Measurements from ENCODE around the gene RNF187. TPM values are rescaled to one million over a fixed set of nuclear protein-coding genes. Genes with fewer than 3 reads are reported as not detected.

The RNF187 gene
- total RNA-seq, 1 donor from 2014 or later: 153 TPM

DNA sequence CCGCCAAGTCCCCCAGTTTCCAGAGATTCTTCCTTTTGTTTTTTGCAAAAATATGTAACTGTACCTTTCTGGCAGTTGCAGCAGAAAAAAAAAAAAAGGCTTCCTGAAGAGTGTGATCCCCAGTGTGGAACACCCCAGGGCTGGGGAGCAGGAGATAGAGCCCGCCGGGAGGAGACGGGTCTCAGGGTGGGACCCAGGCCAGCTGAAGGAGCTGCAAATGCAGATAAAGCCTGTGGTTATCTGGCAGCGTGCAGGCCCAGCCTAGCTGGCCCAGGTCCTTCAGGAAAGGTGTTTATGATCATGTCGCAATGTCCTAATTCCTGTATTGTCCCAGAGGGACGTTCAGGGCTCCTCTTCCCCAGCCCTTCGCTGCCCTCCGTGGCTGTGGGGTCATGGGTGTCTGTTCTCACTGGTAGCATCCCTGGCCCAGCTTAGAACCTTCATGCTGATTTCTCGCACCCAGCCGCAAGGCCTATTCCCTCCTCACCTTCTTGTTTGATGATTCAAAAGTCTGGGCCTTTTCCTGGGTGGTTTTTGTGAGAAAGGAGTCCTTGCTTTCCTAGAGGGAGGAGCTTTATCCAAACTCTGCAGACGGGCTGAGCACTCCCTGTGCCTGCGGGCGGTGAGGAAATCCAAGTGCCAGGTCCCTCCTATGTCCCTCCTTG, 26.2 kb downstream of the RNF187 start:
- no peaks in the 10 kb centered on the region for H3K9me3 Mint-ChIP-seq (ENCODE audit: unreplicated experiment)
- no peaks in the 10 kb centered on the region for H3K36me3 Mint-ChIP-seq (ENCODE audit: low read depth, unreplicated experiment)
- DNase-seq (ENCODE audit: low spot score): no peak
- TF ChIP-seq, protein P1, sequence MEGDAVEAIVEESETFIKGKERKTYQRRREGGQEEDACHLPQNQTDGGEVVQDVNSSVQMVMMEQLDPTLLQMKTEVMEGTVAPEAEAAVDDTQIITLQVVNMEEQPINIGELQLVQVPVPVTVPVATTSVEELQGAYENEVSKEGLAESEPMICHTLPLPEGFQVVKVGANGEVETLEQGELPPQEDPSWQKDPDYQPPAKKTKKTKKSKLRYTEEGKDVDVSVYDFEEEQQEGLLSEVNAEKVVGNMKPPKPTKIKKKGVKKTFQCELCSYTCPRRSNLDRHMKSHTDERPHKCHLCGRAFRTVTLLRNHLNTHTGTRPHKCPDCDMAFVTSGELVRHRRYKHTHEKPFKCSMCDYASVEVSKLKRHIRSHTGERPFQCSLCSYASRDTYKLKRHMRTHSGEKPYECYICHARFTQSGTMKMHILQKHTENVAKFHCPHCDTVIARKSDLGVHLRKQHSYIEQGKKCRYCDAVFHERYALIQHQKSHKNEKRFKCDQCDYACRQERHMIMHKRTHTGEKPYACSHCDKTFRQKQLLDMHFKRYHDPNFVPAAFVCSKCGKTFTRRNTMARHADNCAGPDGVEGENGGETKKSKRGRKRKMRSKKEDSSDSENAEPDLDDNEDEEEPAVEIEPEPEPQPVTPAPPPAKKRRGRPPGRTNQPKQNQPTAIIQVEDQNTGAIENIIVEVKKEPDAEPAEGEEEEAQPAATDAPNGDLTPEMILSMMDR (IDR thresholded peaks at IDR 0.05; ENCODE audit: unreplicated experiment): no peak
- H3K4me1 Mint-ChIP-seq (ENCODE audit: unreplicated experiment): peaks cover 4% of the 10 kb centered on the region
- no peak overlapping the region for H3K4me3 Mint-ChIP-seq (ENCODE audit: unreplicated experiment)
- peaks cover 17% of the 10 kb centered on the region for H3K27me3 Mint-ChIP-seq (ENCODE audit: unreplicated experiment)
- no peak overlapping the region for H3K27ac Mint-ChIP-seq (ENCODE audit: unreplicated experiment)

DNA sequence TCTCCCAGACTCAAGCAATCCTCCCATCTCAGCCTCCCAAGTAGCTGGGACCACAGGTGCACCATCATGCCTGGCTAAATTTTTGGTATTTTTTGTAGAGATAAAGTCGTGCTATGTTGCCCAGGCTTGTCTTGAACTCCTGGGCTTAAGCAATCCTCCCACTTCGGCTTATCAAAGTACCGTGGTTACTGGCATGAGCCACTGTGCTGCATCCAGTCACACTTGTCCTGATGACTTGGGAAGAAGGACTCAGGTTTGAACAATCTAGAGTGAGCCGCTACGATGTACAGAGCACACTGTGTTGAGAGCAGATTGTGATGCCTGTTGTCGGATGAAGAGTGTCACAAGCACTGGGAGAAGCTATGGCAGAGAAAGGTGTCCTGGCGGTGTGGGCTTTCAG, 27.2 kb downstream of the RNF187 start:
- Mint-ChIP-seq H3K27me3 (ENCODE audit: unreplicated experiment) (peaks cover 12% of the 10 kb centered on the region), H3K36me3 (ENCODE audit: low read depth, unreplicated experiment) (no peaks in the 10 kb centered on the region), H3K9me3 (ENCODE audit: unreplicated experiment) (no peaks in the 10 kb centered on the region), H3K4me1 (ENCODE audit: unreplicated experiment) (peaks cover 4% of the 10 kb centered on the region), H3K27ac (ENCODE audit: unreplicated experiment) (no peak overlapping the region), H3K4me3 (ENCODE audit: unreplicated experiment) (no peak overlapping the region)
- DNase-seq (ENCODE audit: low spot score): no peak
- TF ChIP-seq, protein P1 (IDR thresholded peaks at IDR 0.05; ENCODE audit: unreplicated experiment): no peak

DNA sequence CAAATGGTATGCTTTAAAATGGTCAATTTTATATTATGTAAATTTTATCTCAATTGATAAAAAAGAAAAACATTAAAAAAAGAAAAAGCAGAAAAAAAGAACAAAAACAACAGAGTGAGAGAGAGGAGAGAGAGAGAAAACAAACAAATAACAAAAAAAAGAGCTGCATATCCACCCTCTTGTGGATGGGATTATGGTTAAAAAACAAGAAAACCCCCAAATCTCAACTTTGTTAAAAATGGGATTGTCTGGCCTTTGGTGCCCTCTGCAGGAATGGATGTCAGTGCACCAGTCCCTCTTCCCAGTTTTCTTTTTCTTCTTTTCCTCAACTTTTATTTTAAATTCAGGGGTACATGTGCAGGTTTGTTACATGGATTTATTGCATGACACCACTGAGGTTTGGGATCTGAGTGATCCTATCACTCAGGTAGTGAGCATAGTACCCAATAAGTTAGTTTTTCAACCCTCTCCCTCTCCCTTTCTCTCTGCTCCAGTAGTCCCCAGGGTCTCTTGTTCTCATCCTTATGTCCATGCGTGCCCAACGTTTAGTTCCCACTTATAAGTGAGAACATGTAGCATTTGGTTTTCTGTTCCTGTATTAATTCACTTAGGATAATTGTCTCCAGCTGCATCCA, 28.1 kb downstream of the RNF187 start:
- H3K36me3 Mint-ChIP-seq (ENCODE audit: low read depth, unreplicated experiment): no peaks in the 10 kb centered on the region
- peaks cover 8% of the 10 kb centered on the region for H3K27me3 Mint-ChIP-seq (ENCODE audit: unreplicated experiment)
- H3K9me3 Mint-ChIP-seq (ENCODE audit: unreplicated experiment): no peaks in the 10 kb centered on the region
- no peak overlapping the region for H3K4me3 Mint-ChIP-seq (ENCODE audit: unreplicated experiment)
- no peak overlapping the region for H3K27ac Mint-ChIP-seq (ENCODE audit: unreplicated experiment)
- peaks cover 4% of the 10 kb centered on the region for H3K4me1 Mint-ChIP-seq (ENCODE audit: unreplicated experiment)
- TF ChIP-seq, protein P1 (IDR thresholded peaks at IDR 0.05; ENCODE audit: unreplicated experiment): peak; percentile 65
- peak; percentile 39 for DNase-seq (ENCODE audit: low spot score)

DNA sequence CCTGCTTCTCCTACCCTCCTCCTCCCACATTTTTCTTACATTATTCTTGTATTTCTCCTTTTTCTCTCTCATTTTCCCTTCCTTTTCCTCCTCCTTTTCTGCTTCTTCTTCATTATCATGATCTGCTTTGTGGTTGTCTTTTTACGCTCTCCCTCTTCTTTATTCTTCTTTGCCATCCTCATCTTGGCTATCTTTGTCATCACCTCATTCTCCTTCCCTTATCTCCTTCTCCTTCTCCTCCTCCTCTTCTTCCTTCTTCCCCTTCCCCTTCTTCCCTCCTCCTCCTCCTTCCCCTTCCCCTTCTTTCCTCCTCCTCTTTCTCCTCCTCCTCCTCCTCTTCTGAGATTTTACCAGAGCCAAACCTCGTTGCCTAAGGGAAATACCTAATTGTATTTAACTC, 30.5 kb downstream of the RNF187 start:
- Mint-ChIP-seq H3K36me3 (ENCODE audit: low read depth, unreplicated experiment) (no peaks in the 10 kb centered on the region), H3K27me3 (ENCODE audit: unreplicated experiment) (peaks cover 6% of the 10 kb centered on the region), H3K27ac (ENCODE audit: unreplicated experiment) (no peak overlapping the region), H3K4me3 (ENCODE audit: unreplicated experiment) (no peak overlapping the region), H3K4me1 (ENCODE audit: unreplicated experiment) (peaks cover 4% of the 10 kb centered on the region), H3K9me3 (ENCODE audit: unreplicated experiment) (no peaks in the 10 kb centered on the region)
- TF ChIP-seq, protein P1 (IDR thresholded peaks at IDR 0.05; ENCODE audit: unreplicated experiment): no peak
- DNase-seq (ENCODE audit: low spot score): no peak

DNA sequence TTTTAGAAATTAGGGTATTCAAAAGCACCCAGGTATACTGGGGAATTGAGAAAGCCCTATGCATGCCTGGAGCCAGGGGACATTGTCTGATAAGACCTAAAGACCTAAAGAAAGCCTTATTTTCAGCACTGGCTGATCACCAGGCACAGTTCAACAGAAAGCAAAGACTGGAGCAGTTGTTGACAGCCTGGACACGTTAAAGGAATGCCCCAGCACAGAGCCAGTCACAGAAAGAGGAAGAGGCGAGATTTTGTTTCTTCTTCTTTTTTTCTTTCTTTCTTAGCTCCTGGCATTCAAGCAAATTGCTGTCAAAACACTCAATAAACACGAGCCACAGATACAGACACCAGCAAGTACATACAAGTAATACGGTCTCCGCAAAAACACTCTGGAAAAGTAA, 40.4 kb downstream of the RNF187 start:
- Mint-ChIP-seq H3K9me3 (ENCODE audit: unreplicated experiment) (no peaks in the 10 kb centered on the region), H3K36me3 (ENCODE audit: low read depth, unreplicated experiment) (no peaks in the 10 kb centered on the region), H3K27me3 (ENCODE audit: unreplicated experiment) (no peaks in the 10 kb centered on the region), H3K27ac (ENCODE audit: unreplicated experiment) (no peak overlapping the region), H3K4me3 (ENCODE audit: unreplicated experiment) (no peak overlapping the region), H3K4me1 (ENCODE audit: unreplicated experiment) (no peaks in the 10 kb centered on the region)
- TF ChIP-seq, protein P1 (IDR thresholded peaks at IDR 0.05; ENCODE audit: unreplicated experiment): no peak
- no peak for DNase-seq (ENCODE audit: low spot score)
